ENCODE measurements around the gene HLF.

GRCh38 chr17:55303008-55303493, 38.3 kb downstream of the HLF start:
- TF ChIP-seq CTCF (conservative IDR thresholded peaks at IDR 0.05) (no peak), EZH2 (IDR thresholded peaks at IDR 0.05; ENCODE audit: low read depth) (no peak)

Data from PC-9 (cell line).